NB4 (cell line): Measurements from ENCODE around the gene MAP2K4.

ENCODE experiments used
- DNase-seq: peaks from one replicate; pipeline ENCODE4 v3.0.0; 2010; ENCODE audit warnings: low read depth
- H3K4me3 ChIP-seq: one replicate; pipeline ENCODE4 v1.5.1; 2011; ENCODE audit warnings: mild to moderate bottlenecking, low read depth, low read length, moderate library complexity
- MYC ChIP-seq: IDR thresholded peaks from 2 replicates; pipeline ENCODE4 v1.6.1; 2011; ENCODE audit warnings: low read depth, low read length
- POLR2A ChIP-seq: IDR thresholded peaks from 2 replicates; pipeline ENCODE4 v1.6.1; 2011; ENCODE audit warnings: mild to moderate bottlenecking; ENCODE audit not compliant: insufficient read length; ENCODE audit errors: extremely low read depth
- TF ChIP-seq, protein P1 (sequence below): IDR thresholded peaks from one replicate; pipeline ENCODE4 v1.5.1; 2012; ENCODE audit warnings: low read depth, low read length
- TF ChIP-seq, protein P2 (sequence below): IDR thresholded peaks from 2 replicates; pipeline ENCODE4 v1.6.1; 2011; ENCODE audit warnings: low read depth, low read length

Gene MAP2K4

DNA sequence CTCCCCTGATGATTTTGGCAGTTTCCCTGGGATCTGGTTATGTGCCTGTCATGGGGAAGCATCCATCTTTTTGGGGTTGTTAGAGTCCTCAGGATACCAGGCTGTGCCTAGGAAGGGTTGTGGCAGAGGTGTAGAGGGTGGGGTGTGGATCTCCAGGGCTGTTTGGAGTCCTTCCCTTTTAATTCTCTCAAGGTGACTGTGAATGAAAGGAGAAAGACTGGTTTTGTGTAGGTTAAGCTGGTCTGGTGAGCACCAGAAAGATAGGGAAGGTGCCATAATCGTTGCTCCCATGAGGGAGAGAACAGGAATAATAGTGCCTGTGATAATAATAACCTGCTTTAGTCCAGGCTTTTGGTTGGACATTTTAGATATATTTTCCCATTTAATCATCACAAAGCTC is 7.0 kb downstream of the MAP2K4 start:
- H3K4me3 ChIP-seq = no peak overlapping the region
- TF ChIP-seq POLR2A = no peak
- TF ChIP-seq, protein P1, sequence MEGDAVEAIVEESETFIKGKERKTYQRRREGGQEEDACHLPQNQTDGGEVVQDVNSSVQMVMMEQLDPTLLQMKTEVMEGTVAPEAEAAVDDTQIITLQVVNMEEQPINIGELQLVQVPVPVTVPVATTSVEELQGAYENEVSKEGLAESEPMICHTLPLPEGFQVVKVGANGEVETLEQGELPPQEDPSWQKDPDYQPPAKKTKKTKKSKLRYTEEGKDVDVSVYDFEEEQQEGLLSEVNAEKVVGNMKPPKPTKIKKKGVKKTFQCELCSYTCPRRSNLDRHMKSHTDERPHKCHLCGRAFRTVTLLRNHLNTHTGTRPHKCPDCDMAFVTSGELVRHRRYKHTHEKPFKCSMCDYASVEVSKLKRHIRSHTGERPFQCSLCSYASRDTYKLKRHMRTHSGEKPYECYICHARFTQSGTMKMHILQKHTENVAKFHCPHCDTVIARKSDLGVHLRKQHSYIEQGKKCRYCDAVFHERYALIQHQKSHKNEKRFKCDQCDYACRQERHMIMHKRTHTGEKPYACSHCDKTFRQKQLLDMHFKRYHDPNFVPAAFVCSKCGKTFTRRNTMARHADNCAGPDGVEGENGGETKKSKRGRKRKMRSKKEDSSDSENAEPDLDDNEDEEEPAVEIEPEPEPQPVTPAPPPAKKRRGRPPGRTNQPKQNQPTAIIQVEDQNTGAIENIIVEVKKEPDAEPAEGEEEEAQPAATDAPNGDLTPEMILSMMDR = no peak
- TF ChIP-seq MYC = no peak
- TF ChIP-seq, protein P2, sequence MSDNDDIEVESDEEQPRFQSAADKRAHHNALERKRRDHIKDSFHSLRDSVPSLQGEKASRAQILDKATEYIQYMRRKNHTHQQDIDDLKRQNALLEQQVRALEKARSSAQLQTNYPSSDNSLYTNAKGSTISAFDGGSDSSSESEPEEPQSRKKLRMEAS = no peak
- no peak for DNase-seq

DNA sequence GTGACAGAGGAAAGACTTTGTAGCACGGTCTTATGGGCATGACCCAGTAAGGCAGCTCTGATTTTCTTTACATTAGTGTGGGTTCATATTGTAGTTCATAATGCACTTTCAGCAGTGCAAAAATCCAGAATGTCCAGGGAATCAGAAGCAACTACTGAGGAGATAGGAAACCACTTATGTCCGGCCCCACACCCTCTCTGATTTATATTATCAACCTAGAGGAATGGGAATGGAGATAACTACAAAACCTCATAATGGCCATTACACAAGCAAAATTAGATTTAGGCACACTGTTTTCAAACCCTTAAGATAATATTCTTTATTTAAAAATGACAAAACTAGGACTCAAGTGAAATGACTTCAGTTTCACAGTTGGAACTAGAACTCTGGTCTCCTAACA is 7.9 kb downstream of the MAP2K4 start:
- TF ChIP-seq, protein P2 = no peak
- TF ChIP-seq POLR2A = no peak
- TF ChIP-seq, protein P1 = no peak
- no peak for TF ChIP-seq MYC
- no peak for DNase-seq
- H3K4me3 ChIP-seq = no peak overlapping the region

DNA sequence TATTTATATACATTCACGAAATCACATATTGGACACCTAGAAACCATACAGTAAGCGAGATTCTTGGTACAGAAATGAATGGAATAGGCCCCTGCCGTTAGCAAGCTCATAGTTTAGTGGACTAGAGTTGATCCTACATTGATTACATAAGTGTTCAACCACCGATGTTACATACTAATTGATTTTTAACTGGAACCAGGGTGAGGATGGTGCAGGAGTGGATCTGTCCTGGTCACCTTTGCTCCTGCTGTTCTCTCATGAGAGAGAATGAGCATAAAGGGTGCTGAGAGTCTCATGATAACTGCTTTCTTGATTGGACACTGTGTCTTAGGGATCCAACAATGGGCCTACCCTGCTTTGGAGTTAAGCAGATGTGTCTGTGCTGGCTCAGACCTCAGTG is 13.9 kb downstream of the MAP2K4 start:
- TF ChIP-seq, protein P1 = no peak
- TF ChIP-seq MYC = no peak
- no peak for TF ChIP-seq POLR2A
- TF ChIP-seq, protein P2 = no peak
- DNase-seq = no peak
- H3K4me3 ChIP-seq = no peak overlapping the region

DNA sequence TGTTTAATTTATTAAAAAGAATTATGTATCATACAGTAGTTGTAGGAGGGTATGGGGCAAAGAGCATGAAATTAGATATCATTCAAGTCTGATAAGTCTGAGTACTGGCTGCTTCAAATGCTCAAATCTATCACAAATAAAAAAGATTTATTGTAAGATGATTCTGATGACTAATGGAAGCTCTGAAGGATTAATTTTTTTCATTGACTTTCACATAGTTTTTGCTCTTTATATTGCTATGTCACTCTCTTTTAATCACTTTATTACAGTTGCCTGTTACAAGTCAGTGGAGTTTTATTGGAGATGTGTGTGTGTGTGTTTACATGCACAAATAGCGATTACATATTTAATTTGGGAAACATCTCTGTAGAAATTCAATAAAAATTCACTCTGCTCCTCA is 15.0 kb downstream of the MAP2K4 start:
- TF ChIP-seq MYC (no peak), POLR2A (no peak)
- TF ChIP-seq, protein P2 = no peak
- TF ChIP-seq, protein P1 = no peak
- no peak overlapping the region for H3K4me3 ChIP-seq
- DNase-seq = no peak

DNA sequence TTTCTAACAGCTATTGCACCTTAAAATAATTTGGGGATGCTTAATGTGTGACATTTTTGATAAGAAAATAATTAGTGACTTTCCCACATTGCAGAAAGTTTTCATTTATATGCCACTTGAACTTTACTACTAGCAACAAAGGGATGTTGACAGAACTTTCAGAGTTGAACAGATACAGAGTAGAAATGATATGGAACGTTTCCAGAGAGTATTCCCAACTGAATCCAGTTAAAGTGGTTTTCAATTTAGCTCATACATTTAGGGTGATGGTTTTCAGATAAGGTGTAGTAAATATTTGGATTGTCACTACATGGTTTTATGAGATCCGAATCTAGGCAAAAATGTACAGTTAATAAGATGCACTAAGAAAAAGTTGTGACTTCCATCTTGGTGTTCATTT is 17.3 kb downstream of the MAP2K4 start:
- H3K4me3 ChIP-seq = no peak overlapping the region
- TF ChIP-seq POLR2A (no peak), MYC (no peak)
- TF ChIP-seq, protein P1 = no peak
- TF ChIP-seq, protein P2 = no peak
- DNase-seq = no peak

DNA sequence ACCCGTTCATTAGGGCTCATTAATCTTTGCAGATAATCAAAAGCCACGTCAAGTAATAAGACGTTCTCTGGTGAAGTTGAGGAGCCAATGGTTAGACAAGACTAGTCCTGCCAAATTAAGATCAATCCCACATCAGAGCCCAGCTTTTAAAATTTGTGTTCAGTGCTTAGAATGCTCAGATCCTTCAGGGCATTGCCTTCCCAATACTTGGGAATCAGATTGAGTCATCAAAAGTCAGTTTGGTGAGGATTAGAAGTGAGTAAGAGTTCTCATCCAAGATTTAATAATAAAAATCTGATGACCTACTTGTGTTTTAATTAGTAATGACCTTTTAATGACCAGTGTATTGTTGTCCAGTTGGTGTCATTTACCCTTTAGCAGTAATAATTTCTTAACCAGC is 19.8 kb downstream of the MAP2K4 start:
- no peak for DNase-seq
- no peak overlapping the region for H3K4me3 ChIP-seq
- TF ChIP-seq, protein P1 = no peak
- TF ChIP-seq MYC = no peak
- TF ChIP-seq, protein P2 = no peak
- no peak for TF ChIP-seq POLR2A
